Astrocyte (in vitro differentiated cells and primary cell): Measurements from ENCODE around the gene NDUFAF5. TPM values are rescaled to one million over a fixed set of nuclear protein-coding genes. Genes with fewer than 3 reads are reported as not detected.

ENCODE experiments used
- DNase-seq: peaks from one replicate; pipeline ENCODE4 v3.0.0-alpha.2; 2010; ENCODE audit warnings: low read depth
- FAIRE-seq: peaks from 2 replicates; lab custom pipeline; 2011; peaks lifted over from hg19 to GRCh38; lab: Jason Lieb, UNC
- H2AFZ ChIP-seq: 2 replicates; pipeline ENCODE4 v1.6.0; 2012; ENCODE audit warnings: low read depth, low read length, inconsistent platforms
- H3K27ac ChIP-seq: 2 replicates; pipeline ENCODE4 v1.5.1; 2011; ENCODE audit warnings: low read depth, low read length, inconsistent platforms
- H3K27me3 ChIP-seq: 2 replicates; pipeline ENCODE4 v1.6.0; 2011; ENCODE audit warnings: low read length, inconsistent platforms; ENCODE audit not compliant: insufficient read depth
- H3K36me3 ChIP-seq: 2 replicates; pipeline ENCODE4 v1.5.1; 2011; ENCODE audit warnings: low read length, inconsistent platforms; ENCODE audit not compliant: insufficient read depth
- H3K4me1 ChIP-seq: 2 replicates; pipeline ENCODE4 v1.5.1; 2011; ENCODE audit warnings: low read length, inconsistent platforms; ENCODE audit not compliant: insufficient read depth
- H3K4me2 ChIP-seq: 2 replicates; pipeline ENCODE4 v1.6.0; 2012; ENCODE audit warnings: low read length, inconsistent platforms
- H3K4me3 ChIP-seq: 2 replicates; pipeline ENCODE4 v1.5.1; 2011; ENCODE audit warnings: low read depth, mild to moderate bottlenecking, low read length, inconsistent platforms; ENCODE audit not compliant: insufficient read depth
- H3K79me2 ChIP-seq: 2 replicates; pipeline ENCODE4 v1.6.0; 2012; ENCODE audit warnings: mild to moderate bottlenecking, low read length, inconsistent platforms; ENCODE audit not compliant: insufficient read depth
- H3K9ac ChIP-seq: 2 replicates; pipeline ENCODE4 v1.6.0; 2012; ENCODE audit warnings: mild to moderate bottlenecking, low read length, inconsistent platforms
- H3K9me3 ChIP-seq: 2 replicates; pipeline ENCODE4 v1.5.1; 2012; ENCODE audit warnings: low read depth, mild to moderate bottlenecking, low read length, inconsistent platforms; ENCODE audit not compliant: insufficient read depth
- H4K20me1 ChIP-seq: 2 replicates; pipeline ENCODE4 v1.6.0; 2012; ENCODE audit warnings: low read length, inconsistent platforms; ENCODE audit not compliant: insufficient read depth
- H3K27ac Mint-ChIP-seq: one replicate; pipeline ENCODE4 v1.8.0; 2021; ENCODE audit warnings: mild to moderate bottlenecking, mixed read lengths; ENCODE audit not compliant: unreplicated experiment
- H3K27me3 Mint-ChIP-seq: one replicate; pipeline ENCODE4 v1.8.0; 2021; ENCODE audit warnings: low read depth, mixed read lengths; ENCODE audit not compliant: unreplicated experiment
- H3K36me3 Mint-ChIP-seq: one replicate; pipeline ENCODE4 v1.8.0; 2021; ENCODE audit warnings: low read depth, mixed read lengths; ENCODE audit not compliant: unreplicated experiment
- H3K4me1 Mint-ChIP-seq: one replicate; pipeline ENCODE4 v1.8.0; 2021; ENCODE audit warnings: low read depth, mixed read lengths; ENCODE audit not compliant: unreplicated experiment
- H3K4me3 Mint-ChIP-seq: one replicate; pipeline ENCODE4 v1.8.0; 2021; ENCODE audit warnings: mild to moderate bottlenecking, moderate library complexity, mixed read lengths; ENCODE audit not compliant: unreplicated experiment
- H3K9me3 Mint-ChIP-seq: one replicate; pipeline ENCODE4 v1.8.0; 2021; ENCODE audit warnings: mild to moderate bottlenecking, mixed read lengths; ENCODE audit not compliant: unreplicated experiment
- CTCF ChIP-seq: IDR thresholded peaks from 2 replicates; pipeline ENCODE4 v1.5.1; 2011; ENCODE audit warnings: low read depth, mild to moderate bottlenecking, inconsistent platforms, low read length, moderate library complexity; ENCODE audit not compliant: insufficient read depth
- EZH2 ChIP-seq: IDR thresholded peaks from 2 replicates; pipeline ENCODE4 v1.6.1; 2012; ENCODE audit warnings: mild to moderate bottlenecking, low read length, inconsistent platforms; ENCODE audit not compliant: insufficient read depth
- total RNA-seq: library from RNA; stranded (reverse); gene quantifications from 2 replicates; pipeline ENCODE4 v1.2.1, GENCODE V29; 2021

NDUFAF5 gene
- total RNA-seq, 1 donor from 2014 or later = 31.6 TPM

GRCh38 chr20:13851279-13851678, 66.5 kb downstream of the NDUFAF5 start:
- DNase-seq (no peak), FAIRE-seq (no peak)
- H2AFZ ChIP-seq = no peak overlapping the region
- H3K4me2 ChIP-seq = no peak overlapping the region
- H3K4me3 ChIP-seq = no peak overlapping the region
- H3K27ac ChIP-seq = no peak overlapping the region
- H3K27ac Mint-ChIP-seq = no peak overlapping the region
- H3K36me3 Mint-ChIP-seq = no peaks in the 10 kb centered on the region
- H3K79me2 ChIP-seq = no peaks in the 10 kb centered on the region
- H3K9me3 Mint-ChIP-seq = no peaks in the 10 kb centered on the region
- no peak overlapping the region for H3K9ac ChIP-seq
- H3K9me3 ChIP-seq = no peaks in the 10 kb centered on the region
- no peak for TF ChIP-seq EZH2
- peaks cover 8% of the 10 kb centered on the region for H3K27me3 Mint-ChIP-seq
- H4K20me1 ChIP-seq = no peaks in the 10 kb centered on the region
- H3K4me1 Mint-ChIP-seq = peaks cover 5% of the 10 kb centered on the region
- H3K36me3 ChIP-seq = no peaks in the 10 kb centered on the region
- H3K27me3 ChIP-seq = no peaks in the 10 kb centered on the region
- no peaks in the 10 kb centered on the region for H3K4me1 ChIP-seq
- H3K4me3 Mint-ChIP-seq = no peak overlapping the region

- Histone ChIP-seq H3K4me1 (no peaks in the 10 kb centered on the region), H3K27ac (no peak overlapping the region), H3K9ac (no peak overlapping the region), H4K20me1 (no peaks in the 10 kb centered on the region), H2AFZ (no peak overlapping the region), H3K9me3 (no peaks in the 10 kb centered on the region), H3K36me3 (no peaks in the 10 kb centered on the region), H3K4me3 (no peak overlapping the region), H3K27me3 (no peaks in the 10 kb centered on the region), H3K4me2 (no peak overlapping the region), H3K79me2 (no peaks in the 10 kb centered on the region)
- DNase-seq (no peak), FAIRE-seq (no peak)
- H3K9me3 Mint-ChIP-seq = no peaks in the 10 kb centered on the region
- H3K27ac Mint-ChIP-seq = no peak overlapping the region
- no peak for TF ChIP-seq EZH2
- TF ChIP-seq CTCF = no peak
- H3K36me3 Mint-ChIP-seq = no peaks in the 10 kb centered on the region
- no peak overlapping the region for H3K4me3 Mint-ChIP-seq
- peaks cover 3% of the 10 kb centered on the region for H3K27me3 Mint-ChIP-seq
- peaks cover 5% of the 10 kb centered on the region for H3K4me1 Mint-ChIP-seq
These were observed 67.5 kb downstream of the NDUFAF5 start for GRCh38 chr20:13852306-13852705.

GRCh38 chr20:13855613-13856012, 70.8 kb downstream of the NDUFAF5 start:
- no peak for FAIRE-seq

More at GRCh38 chr20:13855613-13856012, 70.8 kb downstream of the NDUFAF5 start:
- H2AFZ ChIP-seq = no peak overlapping the region
- H3K4me1 ChIP-seq = no peaks in the 10 kb centered on the region
- H3K27ac ChIP-seq = no peak overlapping the region
- no peaks in the 10 kb centered on the region for H3K9me3 ChIP-seq
- H3K4me2 ChIP-seq = no peak overlapping the region
- peaks cover 5% of the 10 kb centered on the region for H3K4me1 Mint-ChIP-seq
- no peak overlapping the region for H3K4me3 ChIP-seq
- no peaks in the 10 kb centered on the region for H4K20me1 ChIP-seq
- no peaks in the 10 kb centered on the region for H3K79me2 ChIP-seq
- no peaks in the 10 kb centered on the region for H3K27me3 Mint-ChIP-seq
- no peaks in the 10 kb centered on the region for H3K36me3 ChIP-seq
- no peak for DNase-seq
- no peaks in the 10 kb centered on the region for H3K36me3 Mint-ChIP-seq
- H3K9me3 Mint-ChIP-seq = no peaks in the 10 kb centered on the region
- no peaks in the 10 kb centered on the region for H3K27me3 ChIP-seq
- H3K27ac Mint-ChIP-seq = no peak overlapping the region
- no peak for TF ChIP-seq EZH2
- TF ChIP-seq CTCF = no peak
- H3K9ac ChIP-seq = no peak overlapping the region
- no peak overlapping the region for H3K4me3 Mint-ChIP-seq
